GM10266 (cell line): ENCODE results near the gene ZBTB20.
"Not testable (repeated sequence)": the region's sequence is repeated elsewhere in the genome, so short reads cannot be mapped to it uniquely, and the experiment has no call there.

Source experiments
- DNase-seq: peaks from one replicate; pipeline ENCODE4 v3.0.0; 2012; ENCODE audit errors: extremely low spot score
- TF ChIP-seq, protein P1 (sequence below): IDR thresholded peaks from 2 replicates; pipeline ENCODE4 v1.5.1; 2012; ENCODE audit warnings: mild to moderate bottlenecking, low read depth; ENCODE audit not compliant: control insufficient read depth, insufficient read depth; ENCODE audit errors: missing control alignments

The ZBTB20 gene

DNA sequence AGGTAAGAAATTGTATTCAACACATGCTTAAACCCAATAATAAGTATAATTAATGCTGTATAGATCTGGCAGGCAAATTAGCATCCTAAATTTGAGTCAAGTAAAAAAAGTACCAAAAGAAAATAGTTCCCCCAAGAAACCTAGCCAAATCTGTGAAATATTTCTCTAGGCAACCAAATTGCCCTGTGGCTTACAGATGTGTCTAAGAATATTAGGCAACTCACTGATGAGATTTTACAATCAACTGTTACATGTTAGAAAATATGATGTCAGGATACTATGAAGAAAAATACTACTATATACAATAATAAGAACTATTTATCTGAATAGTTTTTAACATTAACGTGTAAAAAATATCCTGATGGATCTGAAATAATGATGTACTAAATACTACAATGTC is 456.2 kb downstream of the ZBTB20 start:
- TF ChIP-seq, protein P1, sequence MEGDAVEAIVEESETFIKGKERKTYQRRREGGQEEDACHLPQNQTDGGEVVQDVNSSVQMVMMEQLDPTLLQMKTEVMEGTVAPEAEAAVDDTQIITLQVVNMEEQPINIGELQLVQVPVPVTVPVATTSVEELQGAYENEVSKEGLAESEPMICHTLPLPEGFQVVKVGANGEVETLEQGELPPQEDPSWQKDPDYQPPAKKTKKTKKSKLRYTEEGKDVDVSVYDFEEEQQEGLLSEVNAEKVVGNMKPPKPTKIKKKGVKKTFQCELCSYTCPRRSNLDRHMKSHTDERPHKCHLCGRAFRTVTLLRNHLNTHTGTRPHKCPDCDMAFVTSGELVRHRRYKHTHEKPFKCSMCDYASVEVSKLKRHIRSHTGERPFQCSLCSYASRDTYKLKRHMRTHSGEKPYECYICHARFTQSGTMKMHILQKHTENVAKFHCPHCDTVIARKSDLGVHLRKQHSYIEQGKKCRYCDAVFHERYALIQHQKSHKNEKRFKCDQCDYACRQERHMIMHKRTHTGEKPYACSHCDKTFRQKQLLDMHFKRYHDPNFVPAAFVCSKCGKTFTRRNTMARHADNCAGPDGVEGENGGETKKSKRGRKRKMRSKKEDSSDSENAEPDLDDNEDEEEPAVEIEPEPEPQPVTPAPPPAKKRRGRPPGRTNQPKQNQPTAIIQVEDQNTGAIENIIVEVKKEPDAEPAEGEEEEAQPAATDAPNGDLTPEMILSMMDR: no peak
- no peak for DNase-seq

DNA sequence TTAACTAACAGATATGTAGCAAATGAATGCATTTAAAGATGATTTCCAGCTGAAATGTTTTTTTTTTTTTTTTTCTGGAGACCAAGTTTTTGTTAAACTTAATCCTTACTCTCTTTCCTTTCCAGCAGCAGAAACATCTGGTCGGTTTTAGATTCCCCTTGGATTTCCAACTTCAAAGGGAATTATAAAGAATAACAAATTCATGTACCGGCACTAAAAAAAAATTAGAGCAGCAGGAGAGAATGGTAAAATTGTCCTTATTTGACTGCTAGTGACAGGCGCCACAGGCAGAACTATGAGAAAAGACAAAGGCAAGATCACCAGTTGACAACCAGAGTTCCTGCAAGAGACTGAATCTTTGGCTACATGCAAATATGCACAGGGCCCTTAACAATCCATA is 459.9 kb downstream of the ZBTB20 start:
- TF ChIP-seq, protein P1: no peak
- DNase-seq: no peak

DNA sequence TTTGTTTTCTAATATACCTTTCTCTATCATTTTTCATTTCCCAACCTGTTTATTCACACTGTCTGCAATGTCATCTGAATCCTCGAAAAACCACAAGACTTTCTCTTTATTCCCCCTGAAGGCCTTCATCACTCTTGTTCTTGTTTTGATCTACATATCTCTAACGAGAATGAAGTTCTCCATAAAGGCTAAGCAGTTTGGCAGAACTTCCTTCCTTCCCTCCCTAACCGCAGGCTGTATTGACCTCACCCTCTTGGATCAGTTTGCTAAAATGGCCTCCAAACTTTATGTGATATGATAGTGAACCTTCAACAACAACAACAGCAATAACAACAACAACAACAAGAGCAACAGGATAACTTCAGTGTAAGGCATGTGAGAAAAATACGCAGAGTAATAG is 460.5 kb downstream of the ZBTB20 start:
- TF ChIP-seq, protein P1: no peak
- DNase-seq: no peak

DNA sequence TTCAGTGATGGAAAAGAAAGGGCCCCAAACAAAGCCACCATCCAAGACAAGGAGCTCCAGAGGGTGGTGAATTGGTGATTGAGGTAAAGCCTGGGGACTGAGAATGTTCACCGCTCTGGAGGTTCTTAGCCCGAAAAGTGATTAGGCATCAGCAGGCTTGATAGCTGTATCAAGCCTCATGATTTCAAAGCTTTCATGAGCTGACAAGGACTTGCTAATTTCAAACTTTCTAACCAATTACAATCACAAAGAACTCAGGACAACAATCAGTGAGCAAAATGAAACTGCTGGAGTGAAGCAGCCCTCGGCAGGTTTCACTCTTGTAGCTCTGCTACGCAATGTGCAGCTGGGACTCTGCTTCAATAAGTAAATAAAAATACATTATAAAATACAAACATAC is 461.9 kb downstream of the ZBTB20 start:
- no peak for DNase-seq
- TF ChIP-seq, protein P1: no peak

DNA sequence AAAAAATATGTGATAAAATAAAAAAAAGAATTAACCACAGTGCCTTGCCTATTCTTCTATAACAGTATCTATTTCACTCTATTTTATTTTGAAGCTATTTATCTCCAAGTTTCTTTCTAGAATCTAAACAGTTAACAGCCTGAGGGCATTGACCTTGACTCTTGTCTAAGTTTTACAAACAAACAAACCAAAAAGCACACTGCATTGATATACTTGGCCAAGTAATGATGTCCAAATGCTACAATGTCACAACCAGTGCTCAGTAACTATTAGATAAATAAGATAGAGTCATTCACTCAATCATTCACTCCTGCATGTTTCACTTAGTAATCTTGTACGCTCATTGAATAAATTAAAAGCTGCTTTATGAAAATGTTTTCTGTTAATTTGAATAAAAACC is 466.8 kb downstream of the ZBTB20 start:
- DNase-seq: no peak
- TF ChIP-seq, protein P1: no peak

DNA sequence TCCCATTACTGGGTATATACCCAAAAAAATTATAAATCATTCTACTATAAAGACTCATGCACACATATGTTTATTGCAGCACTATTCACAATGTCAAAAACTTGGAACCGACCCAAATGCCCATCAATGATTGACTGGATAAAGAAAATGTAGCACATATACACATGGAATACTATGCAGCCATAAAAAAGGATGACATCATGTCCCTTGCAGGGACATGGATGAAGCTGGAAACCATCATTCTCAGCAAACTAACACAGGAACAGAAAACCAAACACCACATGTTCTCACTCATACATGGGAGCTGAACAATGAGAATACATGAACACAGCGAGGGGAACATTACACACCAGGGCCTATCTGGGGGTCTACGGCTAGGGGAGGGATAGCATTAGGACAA is 467.3 kb downstream of the ZBTB20 start:
- DNase-seq: not testable (repeated sequence)

DNA sequence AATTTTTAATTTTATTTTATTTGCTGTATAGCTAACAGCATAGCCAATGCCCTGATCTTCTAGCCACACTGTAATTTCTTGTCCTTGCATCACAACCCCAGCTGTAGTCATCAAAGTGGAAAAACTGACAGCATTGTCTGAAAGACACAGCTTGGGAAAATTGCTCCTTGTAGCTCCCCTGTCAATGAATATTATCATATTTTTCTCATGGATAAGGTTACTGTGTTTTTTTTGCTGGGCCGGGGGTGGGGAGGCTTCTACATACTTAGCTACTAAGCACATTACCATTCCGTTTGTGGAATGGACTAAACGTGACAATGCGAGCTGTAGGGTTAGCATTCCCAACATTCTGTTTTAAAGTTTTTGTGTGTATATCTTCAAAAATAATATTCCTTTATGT is 472.0 kb downstream of the ZBTB20 start:
- no peak for DNase-seq
- TF ChIP-seq, protein P1: no peak

DNA sequence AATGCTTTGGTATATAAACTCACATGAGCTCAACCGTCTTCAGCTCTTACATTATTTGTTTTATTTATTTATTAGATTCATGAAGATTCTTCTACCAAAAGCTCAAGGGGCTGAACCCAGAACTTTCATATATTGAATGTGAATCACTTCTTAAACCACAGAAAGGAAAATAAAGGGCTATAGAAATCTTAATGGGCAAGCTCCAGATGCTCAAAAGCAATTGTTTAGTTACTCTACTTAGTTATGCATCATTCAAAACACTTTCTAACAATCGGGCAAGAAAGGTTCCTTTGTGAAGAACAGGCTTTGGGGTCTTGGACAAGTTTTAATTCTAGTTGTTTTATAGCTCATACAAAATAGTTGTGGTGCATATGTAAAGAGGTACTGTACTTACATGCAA is 473.1 kb downstream of the ZBTB20 start:
- TF ChIP-seq, protein P1: no peak
- DNase-seq: no peak
